ENCODE measurements around the gene FAM161A.
"Not testable (repeated sequence)": the region's sequence is repeated elsewhere in the genome, so short reads cannot be mapped to it uniquely, and the experiment has no call there.

Gene FAM161A, protein sequence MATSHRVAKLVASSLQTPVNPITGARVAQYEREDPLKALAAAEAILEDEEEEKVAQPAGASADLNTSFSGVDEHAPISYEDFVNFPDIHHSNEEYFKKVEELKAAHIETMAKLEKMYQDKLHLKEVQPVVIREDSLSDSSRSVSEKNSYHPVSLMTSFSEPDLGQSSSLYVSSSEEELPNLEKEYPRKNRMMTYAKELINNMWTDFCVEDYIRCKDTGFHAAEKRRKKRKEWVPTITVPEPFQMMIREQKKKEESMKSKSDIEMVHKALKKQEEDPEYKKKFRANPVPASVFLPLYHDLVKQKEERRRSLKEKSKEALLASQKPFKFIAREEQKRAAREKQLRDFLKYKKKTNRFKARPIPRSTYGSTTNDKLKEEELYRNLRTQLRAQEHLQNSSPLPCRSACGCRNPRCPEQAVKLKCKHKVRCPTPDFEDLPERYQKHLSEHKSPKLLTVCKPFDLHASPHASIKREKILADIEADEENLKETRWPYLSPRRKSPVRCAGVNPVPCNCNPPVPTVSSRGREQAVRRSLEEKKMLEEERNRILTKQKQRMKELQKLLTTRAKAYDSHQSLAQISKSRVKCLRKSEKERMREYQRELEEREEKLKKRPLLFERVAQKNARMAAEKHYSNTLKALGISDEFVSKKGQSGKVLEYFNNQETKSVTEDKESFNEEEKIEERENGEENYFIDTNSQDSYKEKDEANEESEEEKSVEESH

DNA sequence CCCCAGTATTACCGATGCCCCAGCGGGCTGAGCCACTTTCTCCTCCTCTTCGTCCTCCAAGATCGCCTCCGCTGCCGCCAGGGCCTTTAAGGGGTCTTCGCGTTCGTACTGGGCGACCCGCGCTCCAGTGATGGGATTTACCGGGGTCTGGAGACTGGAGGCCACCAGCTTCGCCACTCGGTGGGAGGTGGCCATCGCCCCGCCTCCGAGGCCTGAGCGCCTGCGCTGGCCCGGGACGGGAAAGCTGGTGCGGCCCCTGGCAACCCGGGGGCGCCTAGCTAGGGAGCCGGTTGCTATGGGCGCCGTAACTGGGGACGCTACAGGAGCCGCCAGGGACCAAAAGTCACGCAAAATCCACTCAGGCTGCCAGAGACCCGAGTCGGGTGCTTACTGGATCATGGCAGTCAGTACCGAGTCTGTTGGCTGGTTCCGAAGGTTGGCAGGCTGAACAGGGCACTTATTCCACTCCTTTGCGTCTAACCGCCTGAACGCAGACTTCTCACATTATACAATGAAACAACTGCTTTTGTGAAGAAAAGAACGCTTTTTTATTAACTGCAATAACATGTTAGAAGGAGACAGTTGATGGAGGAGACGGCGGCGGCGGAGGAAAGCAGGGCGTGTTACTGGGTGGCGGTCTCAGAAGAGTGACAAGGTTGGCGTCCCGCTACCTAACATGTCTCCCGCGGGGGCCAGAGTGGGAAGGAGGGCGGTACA lies at the start of gene FAM161A:
Gene FAM161A, minus strand, starts transcription at position 214 of the 717 bp plus-strand sequence. Its CDS starts 19 bp downstream, at position 195.
- DNase-seq, result peak; percentile 69

DNA sequence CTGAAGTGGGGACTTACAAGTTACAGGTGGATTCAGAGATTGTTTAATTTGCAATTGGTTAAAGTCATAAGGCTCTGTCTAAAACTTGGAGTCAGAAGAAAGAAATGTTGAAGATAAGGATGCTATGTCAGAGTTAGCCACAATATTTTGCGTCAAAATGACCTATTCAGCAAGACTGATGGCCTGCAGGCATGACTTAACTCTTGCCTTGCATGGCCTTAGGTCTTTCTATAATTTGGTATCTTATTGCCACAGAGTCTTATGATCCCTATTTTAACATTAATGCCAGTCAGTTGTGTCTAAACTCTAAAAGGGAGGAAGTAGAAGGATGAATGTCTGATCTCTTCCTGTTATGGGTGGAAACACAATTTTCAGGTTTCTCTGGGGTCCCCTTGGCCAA lies 46.4 kb upstream of the FAM161A start:
- DNase-seq, result no peak

DNA sequence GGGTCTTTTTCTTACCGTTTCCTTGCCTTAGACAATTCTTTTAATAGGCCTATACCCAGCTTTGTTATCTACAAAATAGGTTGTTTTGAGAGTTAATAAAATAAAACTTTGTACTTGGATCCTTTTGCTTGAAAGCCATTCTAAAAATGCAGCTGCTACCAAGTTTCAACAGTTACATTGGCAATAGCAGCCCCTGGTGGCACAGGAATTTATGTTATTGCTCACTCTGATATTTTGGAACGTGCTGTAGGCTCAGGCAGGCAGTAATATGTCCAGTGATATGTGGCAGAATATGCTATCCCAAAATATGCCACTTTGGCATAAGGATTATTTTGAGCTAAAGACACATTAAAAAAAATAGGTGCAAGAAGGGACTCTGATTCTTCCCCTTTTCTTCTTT lies 45.0 kb upstream of the FAM161A start:
- no peak for DNase-seq

DNA sequence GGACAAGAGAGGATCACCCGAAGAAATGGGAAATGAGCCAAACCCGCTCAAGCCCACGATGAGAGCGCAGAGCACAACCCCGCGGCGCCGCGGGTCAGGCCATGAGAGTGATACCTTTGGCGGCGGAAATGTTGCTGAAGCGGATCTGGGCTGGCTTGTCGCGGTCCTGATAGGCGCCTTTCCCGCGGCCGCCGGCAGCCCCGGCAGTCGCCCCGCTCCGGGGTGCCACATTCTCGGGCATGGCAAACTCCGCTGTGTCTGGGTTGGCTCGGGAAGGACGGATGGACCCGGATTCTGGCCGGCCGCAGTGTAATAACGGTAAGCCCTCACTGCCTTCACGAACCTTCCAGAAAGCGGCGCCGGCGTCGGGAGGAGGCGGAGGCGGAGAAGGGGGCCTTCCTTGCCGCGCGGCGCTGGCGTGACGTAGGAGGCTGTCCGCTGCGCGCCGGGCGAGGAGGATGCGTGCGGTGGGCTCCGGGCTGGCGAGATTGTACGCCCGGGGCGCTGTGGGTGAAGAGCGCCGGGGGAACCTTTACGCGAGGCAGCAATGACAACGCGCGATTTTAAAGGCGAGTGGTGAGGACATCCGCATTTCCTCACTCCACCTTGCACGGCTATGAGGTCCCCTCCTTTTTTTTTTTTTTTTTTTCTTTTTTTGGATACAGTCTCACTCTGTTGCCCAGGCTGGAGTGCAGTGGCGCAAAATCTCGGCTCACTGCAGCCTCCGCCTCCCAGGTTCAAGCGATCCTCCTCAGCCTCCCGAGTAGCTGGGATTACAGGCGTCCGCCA lies 34.6 kb upstream of the FAM161A start, which contains the start of gene CCT4:
Gene CCT4, minus strand, starts transcription at position 390 of the 789 bp plus-strand sequence. Its CDS starts 149 bp downstream, at position 241.
- peak; percentile 89 for DNase-seq

DNA sequence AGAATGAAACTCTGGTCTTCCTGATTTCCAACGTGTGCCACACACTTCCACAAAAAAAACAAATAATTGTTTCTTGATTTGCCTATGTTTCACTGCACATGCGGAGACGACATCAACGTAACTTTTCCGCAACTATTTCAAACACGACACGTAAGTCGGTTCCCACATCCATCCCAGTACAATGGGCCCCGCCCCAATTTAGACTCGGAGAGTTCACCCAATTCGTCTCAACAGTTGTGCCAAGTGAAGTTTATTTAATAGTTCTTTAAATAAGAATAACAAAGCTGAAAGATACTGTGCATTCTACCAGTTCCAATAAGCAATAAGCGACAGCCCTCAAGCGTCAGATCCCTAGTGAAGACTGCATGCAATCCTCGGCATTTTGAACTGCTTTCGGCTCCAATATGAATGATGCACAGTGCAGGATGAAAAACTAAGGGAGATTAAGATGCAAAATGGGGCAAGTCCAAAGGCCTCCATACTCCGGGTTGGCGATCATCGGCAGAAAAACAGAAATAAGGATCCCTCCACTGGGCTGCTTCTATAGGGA lies 33.9 kb upstream of the FAM161A start:
- no peak for DNase-seq

DNA sequence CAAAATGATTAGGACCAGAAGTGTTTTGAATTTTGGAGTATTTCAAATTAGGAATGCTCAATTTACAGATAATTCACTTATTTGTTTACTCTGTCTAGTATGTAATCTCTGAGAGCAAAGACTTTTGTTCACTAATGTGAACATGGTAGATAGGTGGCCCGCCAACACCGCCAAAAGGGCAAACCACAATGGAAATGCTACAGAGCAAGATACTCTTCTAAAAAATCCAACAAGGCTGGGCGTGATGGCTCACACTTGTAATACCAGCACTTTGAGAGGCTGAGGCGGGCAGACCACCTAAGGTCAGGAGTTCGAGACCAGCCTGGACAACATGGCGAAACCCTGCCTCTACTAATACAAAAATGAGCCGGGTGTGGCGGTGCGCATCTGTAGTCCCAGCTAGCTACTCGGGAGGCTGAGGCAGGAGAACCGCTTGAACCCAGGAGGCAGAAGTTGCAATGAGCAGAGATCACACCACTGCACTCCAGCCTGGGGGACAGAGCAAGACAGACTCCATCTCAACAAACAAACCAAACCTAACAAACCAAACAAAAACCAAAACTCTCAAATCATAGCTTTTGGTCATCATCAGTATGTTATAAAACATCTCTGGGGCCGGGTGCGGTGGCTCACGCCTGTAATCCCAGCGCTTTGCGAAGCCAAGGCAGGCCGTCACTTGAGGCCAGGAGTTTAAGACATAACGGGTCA lies 32.2 kb upstream of the FAM161A start:
- DNase-seq, result no peak

DNA sequence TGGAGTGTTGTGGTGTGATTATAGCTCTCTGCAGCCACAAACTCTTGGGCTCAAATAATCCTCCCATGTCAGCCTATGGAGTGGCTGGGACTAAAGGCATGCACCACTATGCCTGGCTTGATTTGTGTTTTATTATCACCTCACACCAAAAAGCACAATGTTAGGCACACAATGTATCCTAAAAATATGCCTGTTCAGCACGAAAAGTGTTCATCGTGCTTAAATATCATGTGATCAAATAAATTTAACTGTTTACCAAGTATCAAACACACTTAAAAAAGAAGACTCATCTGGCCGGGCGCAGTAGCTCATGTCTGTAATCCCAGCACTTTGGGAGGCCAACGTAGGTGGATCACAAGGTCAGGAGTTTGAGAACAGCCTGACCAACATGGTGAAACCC lies 29.0 kb upstream of the FAM161A start:
- no peak for DNase-seq

DNA sequence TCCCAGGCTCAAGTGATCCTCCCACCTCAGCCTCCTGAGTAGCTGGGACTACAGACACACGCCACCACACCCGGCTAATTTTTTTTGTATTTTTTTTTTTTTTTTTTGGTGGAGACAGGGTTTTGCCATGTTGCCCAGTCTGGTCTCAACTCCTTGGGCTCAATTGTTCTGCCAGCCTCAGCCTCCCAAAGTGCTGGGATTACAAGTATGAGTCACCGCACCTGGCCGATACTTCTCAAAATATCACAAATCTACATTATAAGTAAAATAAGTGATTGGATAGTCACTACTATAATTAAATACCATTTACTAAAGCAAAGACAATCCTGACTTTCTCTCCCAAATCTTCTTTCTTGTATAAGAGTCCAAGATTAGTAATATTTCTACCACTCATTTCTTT lies 25.5 kb upstream of the FAM161A start:
- DNase-seq, result not testable (repeated sequence)

DNA sequence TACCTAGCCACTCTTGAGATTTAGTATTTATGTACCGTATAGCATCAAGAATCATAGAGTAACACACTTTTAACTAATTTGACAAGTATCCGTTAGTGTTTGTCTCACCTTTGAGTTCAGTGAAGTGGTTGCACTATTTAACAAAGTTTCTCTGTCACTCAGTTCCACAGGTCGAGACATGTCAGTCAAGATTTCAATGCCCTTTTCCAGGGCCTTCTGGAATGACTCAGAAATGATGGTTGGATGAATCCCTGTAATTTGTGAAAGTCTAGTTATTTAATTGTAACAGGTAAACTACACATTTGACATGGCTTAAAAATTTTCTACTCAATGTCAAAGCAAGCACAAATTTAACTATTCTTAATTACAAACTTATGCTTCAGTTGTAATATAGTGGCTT lies 24.9 kb upstream of the FAM161A start:
- DNase-seq, result no peak

DNA sequence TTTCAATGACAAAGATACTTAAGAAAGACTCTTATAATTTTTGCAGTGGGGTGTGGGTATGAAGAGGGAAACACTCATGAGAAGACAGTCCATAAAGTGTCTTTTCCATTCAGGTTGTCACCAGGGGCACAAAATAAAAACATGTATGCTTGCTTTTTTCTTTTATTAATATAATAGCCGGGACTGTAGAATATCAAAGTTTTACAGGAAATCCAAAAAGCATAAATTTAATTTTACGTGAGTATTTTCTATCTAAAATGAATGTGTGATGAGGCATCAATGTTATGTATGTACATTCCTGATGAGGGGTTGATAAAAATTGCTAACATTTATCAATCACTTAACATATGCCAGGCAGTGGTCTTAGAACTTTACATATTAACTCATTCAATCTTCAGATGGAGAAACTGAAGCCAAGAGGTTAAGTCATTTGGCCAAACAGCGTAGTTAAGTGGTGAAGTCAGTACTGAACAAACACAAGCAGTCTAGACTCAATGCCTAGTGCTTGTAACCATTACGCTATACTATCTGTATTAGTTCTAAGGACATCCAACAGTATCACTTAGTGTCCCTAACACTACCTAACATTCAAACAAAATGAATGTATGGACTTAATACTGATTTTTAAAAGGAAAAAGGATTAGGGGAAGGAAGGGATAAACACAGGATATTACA lies 23.8 kb upstream of the FAM161A start:
- DNase-seq, result no peak

DNA sequence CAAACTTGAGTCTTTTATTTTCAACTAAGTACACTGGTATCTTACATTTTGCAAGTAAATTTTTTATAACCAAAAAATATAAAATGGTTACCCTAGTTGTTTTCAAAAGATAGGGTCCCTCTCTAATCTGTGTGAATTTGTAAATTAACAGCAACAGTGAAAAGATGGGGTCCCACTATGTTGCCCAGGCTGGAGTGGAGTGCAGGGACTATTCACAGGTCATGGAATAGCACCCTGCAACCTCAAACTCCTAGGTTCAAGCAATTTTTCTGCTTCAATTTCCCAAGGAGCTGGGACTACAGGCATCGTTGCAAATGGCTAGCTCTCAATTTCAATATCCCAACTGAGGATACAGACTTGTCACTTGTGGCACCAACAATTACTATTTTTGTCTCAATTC lies 22.5 kb upstream of the FAM161A start:
- no peak for DNase-seq

DNA sequence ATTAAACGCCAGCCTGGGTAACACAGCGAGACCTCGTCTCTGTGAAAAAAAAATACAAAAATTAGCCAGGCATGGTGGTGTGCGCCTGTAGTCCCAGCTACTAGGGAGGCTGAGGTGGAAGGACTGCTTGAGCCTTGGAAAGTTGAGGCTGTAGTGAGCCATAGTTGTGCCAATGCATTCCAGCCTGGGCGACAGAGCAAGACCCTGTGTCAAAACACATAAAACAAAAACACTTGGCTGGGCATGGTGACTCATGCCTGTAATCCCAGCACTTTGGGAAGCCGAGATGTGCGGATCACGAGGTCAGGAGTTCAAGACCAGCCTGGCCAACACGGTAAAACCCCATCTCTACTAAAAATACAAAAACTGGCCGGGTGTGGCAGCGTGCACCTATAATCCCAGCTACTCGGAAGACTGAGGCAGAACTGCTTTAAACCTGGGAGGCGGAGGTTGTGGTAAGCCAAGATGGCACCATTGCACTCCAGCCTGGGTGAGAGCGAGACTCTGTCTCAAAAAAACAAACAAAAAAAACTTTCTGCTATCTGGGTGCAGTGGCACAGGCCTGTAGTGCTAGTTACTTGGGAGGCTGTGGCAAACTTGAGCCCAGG lies 12.7 kb upstream of the FAM161A start:
- not testable (repeated sequence) for DNase-seq

DNA sequence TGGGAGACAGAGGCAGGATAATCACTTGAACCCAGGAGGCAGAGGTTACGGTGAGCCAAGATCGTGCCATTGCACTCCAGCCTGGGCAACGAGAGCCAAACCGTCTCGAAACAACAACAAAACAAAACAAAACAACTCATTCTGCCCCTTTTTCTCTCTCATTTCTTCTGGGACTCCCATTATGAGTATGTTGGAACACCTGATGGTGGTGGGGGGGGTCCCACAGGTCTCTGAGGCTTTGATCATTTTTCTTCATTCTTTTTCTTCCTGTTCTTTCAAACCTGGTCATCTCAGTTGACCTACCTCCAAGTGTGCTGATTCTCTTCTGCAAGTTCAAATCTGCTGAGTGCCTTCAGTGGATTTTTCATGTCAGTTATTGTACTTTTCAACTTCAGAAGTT lies 8.2 kb upstream of the FAM161A start:
- DNase-seq, result no peak

DNA sequence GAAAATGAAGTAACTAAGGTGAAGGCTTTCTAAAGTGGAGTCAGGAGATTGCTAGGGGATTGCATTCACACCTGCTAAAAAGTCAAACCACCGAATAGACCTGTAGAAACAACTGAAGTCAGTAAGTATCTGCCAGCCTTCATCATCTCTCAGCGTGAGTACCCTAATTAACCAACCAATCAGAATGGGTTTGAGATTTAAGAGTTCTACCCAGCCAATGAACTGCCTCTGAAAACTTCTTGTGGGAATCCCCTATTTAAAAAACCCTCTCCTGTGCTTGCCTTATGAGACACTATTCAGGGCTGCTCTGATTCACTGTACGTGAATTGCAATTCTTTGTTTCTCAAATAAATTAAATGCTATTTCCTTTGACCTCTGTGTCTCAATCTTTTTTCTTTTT lies 3.4 kb upstream of the FAM161A start:
- no peak for DNase-seq

DNA sequence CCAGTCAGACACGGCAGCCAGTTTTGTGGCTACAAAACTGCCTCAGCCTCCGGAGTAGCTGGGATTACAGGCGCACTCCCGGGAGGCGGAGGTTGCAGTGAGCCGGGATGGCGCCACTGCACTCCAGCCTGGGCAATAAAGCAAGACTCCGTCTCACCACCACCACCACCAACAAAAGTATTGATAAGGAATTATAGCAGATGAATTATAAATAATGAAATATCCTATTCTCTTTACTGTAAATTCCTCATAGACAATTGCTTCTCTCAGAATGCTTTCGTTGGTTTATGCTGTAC lies 1.4 kb upstream of the FAM161A start:
- DNase-seq, result no peak

DNA sequence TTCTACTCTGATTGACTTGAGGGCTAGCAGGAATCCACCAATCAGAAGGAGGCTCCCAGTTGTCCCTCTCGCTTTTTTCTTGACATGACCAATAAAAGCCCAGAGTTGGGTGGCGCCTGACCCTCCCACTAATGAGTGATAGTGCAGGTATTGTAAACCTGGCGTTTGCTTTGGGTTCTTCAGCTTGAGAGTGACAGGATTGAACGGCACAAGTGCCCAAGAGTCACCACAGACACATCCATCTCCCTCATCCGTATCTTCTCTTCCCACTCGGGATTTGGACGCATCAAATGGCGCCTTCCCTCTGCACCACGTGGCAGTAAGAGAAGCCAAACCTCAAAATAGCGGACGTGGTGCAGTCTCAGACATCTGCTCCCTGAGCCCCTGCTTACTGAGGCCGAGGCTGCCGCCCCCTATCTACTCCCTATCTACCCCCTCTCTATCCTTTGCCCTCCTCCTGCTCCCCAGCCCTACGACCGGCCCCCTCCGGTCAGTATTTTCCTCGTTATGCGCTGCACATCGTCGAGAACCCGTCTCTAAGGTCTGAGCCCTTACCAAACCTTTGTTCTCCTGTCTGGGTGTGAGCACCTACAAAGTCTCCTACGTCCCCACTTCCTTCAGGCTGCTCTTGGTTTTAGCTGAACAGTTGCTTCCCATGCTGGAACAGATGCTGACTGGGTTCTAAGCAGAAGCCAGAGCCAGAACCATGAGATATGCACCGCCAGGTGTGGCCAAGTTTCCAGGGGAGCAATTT lies 881 bp upstream of the FAM161A start:
- DNase-seq, result peak; percentile 88

DNA sequence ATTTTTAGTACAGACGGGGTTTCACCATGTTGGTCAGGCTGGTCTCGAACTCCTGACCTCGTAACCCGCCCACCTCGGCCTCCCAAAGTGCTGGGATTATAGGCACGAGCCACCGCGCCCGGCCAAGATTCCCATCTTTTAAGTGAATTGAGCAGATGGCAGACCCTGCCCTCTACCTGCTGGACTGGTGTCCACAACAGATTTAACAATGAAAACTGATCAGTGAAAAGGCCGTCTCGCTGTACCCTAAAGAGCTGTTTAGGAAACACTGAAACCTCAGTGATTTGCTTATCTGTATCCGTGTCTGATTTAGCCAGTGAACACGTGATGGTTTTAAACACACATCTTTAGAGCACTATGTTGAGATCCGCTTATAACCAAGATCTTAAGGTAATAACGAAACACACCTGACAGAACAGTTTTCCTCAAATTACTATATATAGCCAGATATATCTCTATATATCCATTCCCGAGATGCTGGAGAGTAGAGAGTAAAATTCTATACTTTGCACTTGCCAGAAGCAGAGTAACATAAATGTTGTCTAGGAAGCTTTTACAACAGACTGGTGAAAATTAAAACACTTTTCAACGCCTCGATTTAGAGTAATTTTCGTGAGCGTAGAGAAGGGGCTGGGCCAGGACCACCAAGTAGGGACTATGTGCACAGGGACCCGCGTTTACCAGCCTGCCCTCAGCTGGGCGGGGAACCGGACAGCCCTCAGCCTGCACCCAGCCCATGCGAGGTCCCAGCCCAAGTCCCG lies 594 bp downstream of the FAM161A start:
- no peak for DNase-seq

DNA sequence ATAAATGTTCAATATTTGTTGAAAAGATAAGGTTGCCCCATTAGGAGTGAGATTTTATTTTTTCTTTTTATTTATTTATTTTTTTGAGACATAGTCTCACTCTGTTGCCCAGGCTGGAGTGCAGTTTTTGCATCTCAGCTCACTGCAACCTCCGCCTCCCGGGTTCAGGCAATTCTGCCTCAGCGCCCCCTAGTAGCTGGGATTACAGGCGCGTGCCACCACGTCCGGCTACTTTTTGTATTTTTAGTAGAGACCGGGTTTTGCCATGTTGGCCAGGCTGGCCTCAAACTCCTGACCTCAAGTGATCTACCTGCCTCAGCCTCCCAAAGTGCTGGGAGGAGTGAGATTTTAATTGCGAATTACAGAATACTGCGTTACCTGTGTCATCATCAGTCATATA lies 2.6 kb downstream of the FAM161A start:
- not testable (repeated sequence) for DNase-seq

DNA sequence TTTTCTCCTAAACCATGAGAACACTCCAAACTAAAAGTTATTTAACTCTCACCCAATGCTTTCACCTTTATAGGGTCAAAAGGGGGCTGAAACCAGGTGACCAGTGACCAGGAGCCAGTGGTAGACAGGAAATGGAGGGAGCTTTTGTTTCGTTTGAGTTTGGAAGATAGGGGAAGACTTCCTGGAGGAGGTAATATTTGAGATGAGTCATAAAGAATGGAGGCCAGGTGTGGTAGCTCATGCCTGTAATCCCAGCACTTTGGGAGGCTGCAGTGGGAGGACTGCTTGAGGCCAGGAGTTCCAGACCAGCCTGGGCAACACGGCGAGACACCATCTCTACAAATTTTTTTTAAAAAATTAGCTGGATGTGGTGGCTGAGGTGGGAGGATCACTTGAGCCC lies 8.5 kb downstream of the FAM161A start:
- DNase-seq, result no peak
